H1 (cell line): ENCODE measurements around the gene SSBP3. TPM values are rescaled to one million over a fixed set of nuclear protein-coding genes. Genes with fewer than 3 reads are reported as not detected.

Experiments
- CTCF ChIA-PET: fragments of 300-600 bp; sonication (Branson Sonifier 250); formaldehyde crosslinking; loops from one replicate; lab custom pipeline; 2021; ENCODE audit not compliant: partially characterized antibody; lab: Charles Lee
- POLR2A ChIA-PET: fragments of 300-600 bp; sonication (Branson Sonifier 250); formaldehyde crosslinking; loops from one replicate; lab custom pipeline; 2021; ENCODE audit warnings: inconsistent platforms; ENCODE audit not compliant: partially characterized antibody; lab: Charles Lee
- DNase-seq, 2 experiments: peaks; one replicate each; pipeline versions ENCODE4 v3.0.0 to v3.0.0-alpha.2; 2010 to 2022; ENCODE audit warnings: low spot score in 2 of 2, low read depth in 1 of 2, mixed read lengths in 1 of 2
- FAIRE-seq: peaks from 2 replicates; lab custom pipeline; 2011; peaks lifted over from hg19 to GRCh38; lab: Jason Lieb, UNC
- H2AFZ ChIP-seq: 2 replicates; pipeline ENCODE4 v1.8.1; 2012; ENCODE audit warnings: low read length, inconsistent platforms
- H2AK5ac ChIP-seq: 2 replicates; pipeline ENCODE4 v1.6.1; 2013; ENCODE audit warnings: low read depth, low read length
- H2BK120ac ChIP-seq: replicated peaks from 2 replicates; pipeline ENCODE3; 2013; ENCODE audit warnings: low read depth, low read length, inconsistent platforms
- H2BK12ac ChIP-seq: 2 replicates; pipeline ENCODE4 v1.6.1; 2013; ENCODE audit warnings: low read depth, low read length
- H2BK15ac ChIP-seq: 2 replicates; pipeline ENCODE4 v1.6.1; 2013; ENCODE audit warnings: low read length
- H2BK20ac ChIP-seq: 2 replicates; pipeline ENCODE4 v1.6.1; 2013; ENCODE audit warnings: low read length
- H2BK5ac ChIP-seq: 2 replicates; pipeline ENCODE4 v1.6.1; 2013; ENCODE audit warnings: low read depth, low read length
- H3K14ac ChIP-seq: 2 replicates; pipeline ENCODE4 v1.6.1; 2013; ENCODE audit warnings: inconsistent platforms; ENCODE audit not compliant: insufficient read length
- H3K18ac ChIP-seq: 2 replicates; pipeline ENCODE4 v1.6.1; 2013; ENCODE audit warnings: low read length; ENCODE audit errors: extremely low read depth
- H3K23ac ChIP-seq: 2 replicates; pipeline ENCODE4 v1.6.1; 2013; ENCODE audit warnings: inconsistent platforms; ENCODE audit not compliant: insufficient read length
- H3K23me2 ChIP-seq: 2 replicates; pipeline ENCODE4 v1.6.1; 2013; ENCODE audit warnings: low read depth, low read length
- H3K27ac ChIP-seq: 2 replicates; pipeline ENCODE4 v1.6.1; 2011; ENCODE audit warnings: low read depth, low read length, inconsistent platforms
- H3K27me3 ChIP-seq, 4 experiments: replicated peaks in 1 of 4; 1 replicate in 1 of 4; 2 replicates in 3 of 4; pipeline versions ENCODE4 v1.6.1 to v1.8.1; 2011 to 2013; ENCODE audit warnings: low read length in 3 of 4, mild to moderate bottlenecking in 3 of 4, inconsistent platforms in 2 of 4, mixed read lengths in 2 of 4, moderate library complexity in 1 of 4; ENCODE audit not compliant: control insufficient read depth in 3 of 4, insufficient read depth in 3 of 4; ENCODE audit errors: extremely low read depth in 1 of 4
- H3K36me3 ChIP-seq, 4 experiments: 2 replicates each; pipeline versions ENCODE4 v1.6.1 to v1.8.1; 2011 to 2013; ENCODE audit warnings: mild to moderate bottlenecking in 4 of 4, low read length in 3 of 4, moderate library complexity in 2 of 4, control low read depth in 1 of 4, inconsistent platforms in 1 of 4; ENCODE audit not compliant: insufficient read depth in 4 of 4, control insufficient read depth in 2 of 4
- H3K4ac ChIP-seq: replicated peaks from 2 replicates; pipeline ENCODE3; 2013; ENCODE audit warnings: low read length, low read depth, mixed read lengths, inconsistent platforms; ENCODE audit not compliant: insufficient read length
- H3K4me1 ChIP-seq, 4 experiments: replicated peaks in 1 of 4; 1 replicate in 1 of 4; 2 replicates in 3 of 4; pipeline versions ENCODE4 v1.6.1 to v1.8.1; 2011 to 2013; ENCODE audit warnings: low read length in 3 of 4, inconsistent platforms in 2 of 4, mixed read lengths in 1 of 4; ENCODE audit not compliant: insufficient read depth in 4 of 4, control insufficient read depth in 3 of 4
- H3K4me2 ChIP-seq, 2 experiments: 2 replicates each; pipeline versions ENCODE4 v1.6.1 to v1.8.1; 2011 to 2013; ENCODE audit warnings: low read depth in 2 of 2, low read length in 2 of 2, control low read depth in 1 of 2, inconsistent platforms in 1 of 2, mild to moderate bottlenecking in 1 of 2; ENCODE audit not compliant: insufficient read depth in 1 of 2
- H3K4me3 ChIP-seq, 4 experiments: fragments of 200-600, 300-600 bp in 1 of 4; sonication (generic), shearing (Covaris generic), sonication (Bioruptor Twin) in 1 of 4; 2 replicates each; pipeline versions ENCODE4 v1.5.1 to v1.8.1; 2011 to 2016; ENCODE audit warnings: low read length in 4 of 4, low read depth in 3 of 4, control low read depth in 2 of 4, inconsistent platforms in 2 of 4, mild to moderate bottlenecking in 2 of 4, mixed read lengths in 1 of 4, moderate library complexity in 1 of 4; ENCODE audit not compliant: insufficient read depth in 2 of 4; ENCODE audit errors: extremely low read depth in 1 of 4
- H3K56ac ChIP-seq: replicated peaks from 2 replicates; pipeline ENCODE3; 2013; ENCODE audit warnings: low read depth, mild to moderate bottlenecking, mixed read lengths, low read length, inconsistent platforms; ENCODE audit not compliant: insufficient read length
- H3K79me1 ChIP-seq: 2 replicates; pipeline ENCODE4 v1.6.1; 2013; ENCODE audit warnings: low read depth, low read length, control low read depth
- H3K79me2 ChIP-seq, 2 experiments: 2 replicates each; pipeline versions ENCODE4 v1.6.1 to v1.8.1; 2012 to 2013; ENCODE audit warnings: low read length in 2 of 2, mild to moderate bottlenecking in 2 of 2, inconsistent platforms in 1 of 2; ENCODE audit not compliant: insufficient read depth in 2 of 2, control insufficient read depth in 1 of 2
- H3K9ac ChIP-seq, 4 experiments: replicated peaks in 1 of 4; 1 replicate in 1 of 4; 2 replicates in 3 of 4; pipeline versions ENCODE4 v1.6.1 to v1.8.1; 2011 to 2013; ENCODE audit warnings: low read depth in 3 of 4, low read length in 3 of 4, control low read depth in 2 of 4, mild to moderate bottlenecking in 2 of 4, moderate library complexity in 2 of 4, inconsistent platforms in 1 of 4; ENCODE audit errors: extremely low read depth in 1 of 4
- H3K9me3 ChIP-seq, 2 experiments: 2 replicates each; pipeline versions ENCODE4 v1.6.1 to v1.8.1; 2012 to 2013; ENCODE audit warnings: mild to moderate bottlenecking in 2 of 2, moderate library complexity in 2 of 2, control low read depth in 1 of 2, inconsistent platforms in 1 of 2, low read depth in 1 of 2, low read length in 1 of 2, mixed read lengths in 1 of 2; ENCODE audit not compliant: insufficient read depth in 2 of 2
- H4K20me1 ChIP-seq, 2 experiments: replicated peaks in 1 of 2; 2 replicates each; pipeline versions ENCODE3 to v1.8.1; 2011 to 2013; ENCODE audit warnings: inconsistent platforms in 2 of 2, low read length in 2 of 2, mild to moderate bottlenecking in 1 of 2; ENCODE audit not compliant: insufficient read depth in 2 of 2, control insufficient read depth in 1 of 2
- H4K5ac ChIP-seq: 2 replicates; pipeline ENCODE4 v1.6.1; 2013; ENCODE audit warnings: low read length, low read depth, mixed read lengths, inconsistent platforms; ENCODE audit not compliant: insufficient read length
- H4K8ac ChIP-seq: 2 replicates; pipeline ENCODE4 v1.8.0; 2013; ENCODE audit warnings: mild to moderate bottlenecking, moderate library complexity, low read length, inconsistent platforms; ENCODE audit not compliant: insufficient read depth; ENCODE audit errors: extremely low read depth
- H4K91ac ChIP-seq: replicated peaks from 2 replicates; pipeline ENCODE3; 2013; ENCODE audit warnings: low read length, mixed read lengths, inconsistent platforms; ENCODE audit not compliant: insufficient read length
- SIRT6 ChIP-seq: IDR thresholded peaks from one replicate; pipeline ENCODE4 v1.7.1; 2012; ENCODE audit warnings: low read length, inconsistent platforms
- TEAD4 ChIP-seq: IDR thresholded peaks from 2 replicates; pipeline ENCODE4 v1.6.1; 2012; ENCODE audit warnings: low read depth, low read length, inconsistent platforms, mixed read lengths
- WGBS, 2 experiments: shearing (Covaris generic) in 1 of 2; methylation state at CpG; one replicate each; pipeline versions ENCODE4 v1.1.6 to v1.1.7; 2013 to 2015; ENCODE audit warnings: low lambda C conversion rate in 2 of 2, mixed read lengths in 2 of 2, inconsistent platforms in 1 of 2, low coverage in 1 of 2, missing lambda C conversion rate in 1 of 2; ENCODE audit not compliant: insufficient replicate concordance in 2 of 2, insufficient coverage in 1 of 2, insufficient read length in 1 of 2; ENCODE audit errors: extremely low coverage in 1 of 2, missing lambda C conversion rate in 1 of 2; 5-methylcytosine and 5-hydroxymethylcytosine counted together
- polyA plus RNA-seq, 7 experiments: library from polyadenylated mRNA; depleted of rRNA in 3 of 7; stranded (reverse) in 5 of 7; unstranded in 2 of 7; fragments of >200 nt in 5 of 7; fragments of 200-250 nt in 2 of 7; gene quantifications; 1 replicate in 5 of 7; 2 replicates in 1 of 7; 4 replicates in 1 of 7; pipeline versions ENCODE4 v1.2.1 to v1.2.3, GENCODE V29; 2011 to 2013; ENCODE audit warnings: missing spikeins in 2 of 7, mixed read lengths in 2 of 7
- total RNA-seq: library from RNA; stranded (reverse); fragmentation: NEBNext Ultra II Directional; extraction: Animal tissue kit (Norgen Biotek cat#: 25700); gene quantifications from 2 replicates; pipeline ENCODE4 v1.2.1, GENCODE V29; 2021

SSBP3 gene
- total and polyA plus RNA-seq, 2 of the 8 experiments (the other 6 are each of a cell fraction or from before 2014, with no cell fraction given), result 99.7 to 133 TPM

DNA sequence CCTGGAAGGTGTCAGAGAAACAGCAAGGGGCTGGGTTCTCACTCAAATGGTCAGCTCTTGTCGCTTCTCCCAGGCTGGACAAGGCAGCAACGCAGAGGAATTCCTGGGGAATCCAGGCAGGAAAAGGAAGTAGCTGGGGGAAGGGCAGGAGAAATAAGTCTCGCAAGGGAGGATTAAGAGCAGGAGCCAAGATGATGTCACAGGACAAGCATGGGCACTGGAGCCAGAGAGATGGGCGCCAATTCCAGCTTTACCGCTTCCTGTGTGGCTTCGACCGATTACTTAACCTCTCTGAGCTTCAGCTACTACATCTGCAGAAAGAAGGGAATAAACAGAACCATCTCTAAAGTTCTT, 70.5 kb downstream of the SSBP3 start:
- Histone ChIP-seq H4K20me1 (peaks cover 13 to 40% of the 10 kb centered on the region in 2 experiments), H3K27me3 (no peaks in the 10 kb centered on the region), H3K9ac (no peak overlapping the region), H3K14ac (no peak overlapping the region), H3K4me3 (no peak overlapping the region), H3K23me2 (no peaks in the 10 kb centered on the region), H3K4ac (no peak overlapping the region), H3K4me1 (peaks cover 20 to 37% (median 30%) of the 10 kb centered on the region in 4 experiments), H2BK120ac (no peak overlapping the region), H3K79me1 (peaks cover 37% of the 10 kb centered on the region), H3K36me3 (0 out of 8 replicates have a peak, but pooled peaks cover 0 to 3% (median 0%) of the 10 kb centered on the region in 4 experiments), H2BK20ac (no peak overlapping the region), H2AFZ (no peak overlapping the region), H3K27ac (no peak overlapping the region), H3K4me2 (no peak overlapping the region), H2BK12ac (no peak overlapping the region), H2AK5ac (peak overlapping the region; percentile 49; the same call in 1 of the 2 replicates), H4K5ac (no peak overlapping the region), H2BK15ac (0 out of 2 replicates have a peak overlapping the region, but pooled peaks have one; percentile 36), H3K9me3 (no peaks in the 10 kb centered on the region), H3K56ac (no peak overlapping the region), H4K91ac (no peak overlapping the region), H2BK5ac (peak overlapping the region; percentile 53; the same call in 1 of the 2 replicates), H3K23ac (no peak overlapping the region), H4K8ac (no peak overlapping the region), H3K79me2 (peaks cover 13 to 95% of the 10 kb centered on the region in 2 experiments), H3K18ac (peak overlapping the region; percentile 2; the same call in 1 of the 2 replicates)
- no peak for FAIRE-seq
- ChIA-PET CTCF (interaction anchor here (1.3 to 2.2 kb wide), 3 partner anchors 21 to 66 kb away, joined by 3 to 8 read pairs (median 4); no protein-coding TSS in a partner anchor), POLR2A (interaction anchor here (1.1 to 1.4 kb wide), 2 partner anchors 72 to 117 kb away, joined by 3 read pairs; no protein-coding TSS in a partner anchor)
- no peak for DNase-seq
- TF ChIP-seq SIRT6 (no peak), TEAD4 (peak; percentile 51; the same call in 1 of the 2 replicates)
- 85% methylated on average over 7 of the region's 7 CpGs; no CpG with 5 or more reads in 1 of the 2 experiments for WGBS, 2 experiments
